Nephron (organoid): Measurements from ENCODE around the gene ARRB1.

Experiments used
- H3K27ac Mint-ChIP-seq, 3 experiments: 2 replicates each; pipeline ENCODE4 v1.8.0; 2020; ENCODE audit warnings: mixed read lengths in 3 of 3, mild to moderate bottlenecking in 2 of 3, moderate library complexity in 1 of 3
- H3K27me3 Mint-ChIP-seq: 2 replicates; pipeline ENCODE4 v1.8.0; 2021; ENCODE audit warnings: low read depth, mild to moderate bottlenecking, moderate library complexity, mixed read lengths
- H3K36me3 Mint-ChIP-seq: 2 replicates; pipeline ENCODE4 v1.8.0; 2020; ENCODE audit warnings: low read depth, mixed read lengths
- H3K4me1 Mint-ChIP-seq: 2 replicates; pipeline ENCODE4 v1.8.0; 2020; ENCODE audit warnings: mixed read lengths
- H3K4me3 Mint-ChIP-seq, 3 experiments: 2 replicates each; pipeline ENCODE4 v1.8.0; 2020; ENCODE audit warnings: mild to moderate bottlenecking in 3 of 3, mixed read lengths in 3 of 3, moderate library complexity in 2 of 3
- H3K9me3 Mint-ChIP-seq: 2 replicates; pipeline ENCODE4 v1.8.0; 2020; ENCODE audit warnings: mixed read lengths
- TF ChIP-seq, protein P1 (sequence below), 3 experiments: fragments of 200-600 bp; sonication (generic); IDR thresholded peaks; one replicate each; pipeline ENCODE4 v1.5.0; 2021; ENCODE audit warnings: antibody characterized with exemption in 3 of 3; ENCODE audit not compliant: unreplicated experiment in 3 of 3

ARRB1 gene

DNA sequence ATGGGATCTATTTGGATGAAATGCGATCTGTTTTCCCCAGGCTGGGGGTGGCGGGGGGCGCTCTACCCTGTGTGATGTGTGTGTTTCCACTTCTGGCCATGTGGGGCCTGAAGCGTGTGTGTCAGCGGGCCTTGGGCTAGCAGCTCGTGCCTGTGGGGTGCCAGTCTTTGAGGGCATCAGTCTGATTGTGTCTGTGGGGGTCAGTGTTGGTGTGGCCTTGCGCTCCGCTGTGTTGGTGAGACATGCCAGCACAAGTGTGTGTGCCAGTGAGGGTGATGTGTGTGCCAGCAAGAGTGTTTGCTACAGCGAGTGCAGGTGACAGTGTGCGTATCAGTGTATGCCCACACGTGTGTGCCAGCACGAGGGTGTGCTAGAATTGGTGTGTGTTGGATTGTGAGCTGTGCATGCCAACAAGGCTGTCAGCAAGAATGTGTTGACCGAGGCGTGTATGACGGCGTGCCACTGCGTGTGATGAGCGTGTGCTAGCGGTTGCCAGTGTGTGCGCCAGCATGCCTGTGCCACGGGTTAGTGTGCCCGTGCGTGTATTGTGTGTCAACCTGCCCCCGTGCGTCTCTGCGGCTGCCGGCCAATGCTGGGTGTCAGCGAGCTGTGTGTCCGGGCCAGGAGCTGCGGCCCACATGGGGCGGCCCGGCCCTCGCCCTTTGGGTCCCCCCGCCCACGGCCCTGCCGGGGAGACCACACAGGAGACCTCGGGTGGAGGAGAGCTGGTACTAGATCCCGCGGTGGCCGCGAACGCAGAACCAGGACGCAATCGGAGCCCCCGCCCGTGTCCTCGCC is 519 bp downstream of the ARRB1 start:
- peaks cover 14% of the 10 kb centered on the region for H3K27me3 Mint-ChIP-seq

DNA sequence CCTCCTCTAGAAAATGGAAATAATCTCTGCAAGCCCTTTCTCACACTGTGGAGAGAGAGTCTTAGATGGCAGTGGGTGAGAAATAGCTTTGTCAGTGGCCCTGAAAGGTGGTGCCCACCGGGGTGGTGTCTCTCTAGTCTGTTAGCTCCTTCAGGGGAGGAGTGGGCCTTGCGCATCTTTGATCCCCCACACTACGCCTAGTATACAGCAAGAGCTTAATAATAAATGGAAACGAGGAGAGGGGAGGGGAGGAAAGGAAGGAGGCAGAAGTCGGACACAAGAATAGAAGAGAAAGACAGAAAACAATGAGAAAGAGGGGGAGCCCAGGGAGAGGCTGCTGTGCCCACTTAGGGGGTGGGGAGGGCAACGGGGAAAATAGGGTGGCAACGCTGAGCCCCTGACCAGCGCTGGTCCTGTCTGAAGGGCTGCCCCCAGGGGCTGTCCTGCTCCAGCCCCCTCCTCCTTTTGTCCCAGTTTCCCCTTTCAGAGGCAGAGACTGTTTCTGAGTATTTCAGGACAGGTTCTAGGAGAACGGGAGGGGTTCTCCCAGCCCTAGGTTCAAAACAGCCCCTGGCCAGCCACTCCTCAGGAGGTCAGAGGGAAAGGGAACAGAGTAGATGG is 1.2 kb downstream of the ARRB1 start:
- peaks cover 55% of the 10 kb centered on the region for H3K4me1 Mint-ChIP-seq
- peaks cover 14% of the 10 kb centered on the region for H3K27me3 Mint-ChIP-seq
- H3K9me3 Mint-ChIP-seq = no peaks in the 10 kb centered on the region
- no peaks in the 10 kb centered on the region for H3K36me3 Mint-ChIP-seq
- TF ChIP-seq, protein P1, sequence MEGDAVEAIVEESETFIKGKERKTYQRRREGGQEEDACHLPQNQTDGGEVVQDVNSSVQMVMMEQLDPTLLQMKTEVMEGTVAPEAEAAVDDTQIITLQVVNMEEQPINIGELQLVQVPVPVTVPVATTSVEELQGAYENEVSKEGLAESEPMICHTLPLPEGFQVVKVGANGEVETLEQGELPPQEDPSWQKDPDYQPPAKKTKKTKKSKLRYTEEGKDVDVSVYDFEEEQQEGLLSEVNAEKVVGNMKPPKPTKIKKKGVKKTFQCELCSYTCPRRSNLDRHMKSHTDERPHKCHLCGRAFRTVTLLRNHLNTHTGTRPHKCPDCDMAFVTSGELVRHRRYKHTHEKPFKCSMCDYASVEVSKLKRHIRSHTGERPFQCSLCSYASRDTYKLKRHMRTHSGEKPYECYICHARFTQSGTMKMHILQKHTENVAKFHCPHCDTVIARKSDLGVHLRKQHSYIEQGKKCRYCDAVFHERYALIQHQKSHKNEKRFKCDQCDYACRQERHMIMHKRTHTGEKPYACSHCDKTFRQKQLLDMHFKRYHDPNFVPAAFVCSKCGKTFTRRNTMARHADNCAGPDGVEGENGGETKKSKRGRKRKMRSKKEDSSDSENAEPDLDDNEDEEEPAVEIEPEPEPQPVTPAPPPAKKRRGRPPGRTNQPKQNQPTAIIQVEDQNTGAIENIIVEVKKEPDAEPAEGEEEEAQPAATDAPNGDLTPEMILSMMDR (IDR thresholded peaks at IDR 0.05; ENCODE audit: unreplicated experiment in 3 of 3) = no peak
- peak overlapping the region; percentile 91 to 92 (median 91) for H3K27ac Mint-ChIP-seq
- H3K4me3 Mint-ChIP-seq = peak overlapping the region; percentile 87 to 95 (median 93)

More for the DNA sequence above, 519 bp downstream of the ARRB1 start:
- H3K4me1 Mint-ChIP-seq = peaks cover 54% of the 10 kb centered on the region
- H3K27ac Mint-ChIP-seq = peak overlapping the region; percentile 91 to 92 (median 91)
- no peaks in the 10 kb centered on the region for H3K9me3 Mint-ChIP-seq
- TF ChIP-seq, protein P1 (IDR thresholded peaks at IDR 0.05; ENCODE audit: unreplicated experiment in 3 of 3) = no peak
- H3K36me3 Mint-ChIP-seq = no peaks in the 10 kb centered on the region
- H3K4me3 Mint-ChIP-seq = peak overlapping the region; percentile 87 to 95 (median 93)

DNA sequence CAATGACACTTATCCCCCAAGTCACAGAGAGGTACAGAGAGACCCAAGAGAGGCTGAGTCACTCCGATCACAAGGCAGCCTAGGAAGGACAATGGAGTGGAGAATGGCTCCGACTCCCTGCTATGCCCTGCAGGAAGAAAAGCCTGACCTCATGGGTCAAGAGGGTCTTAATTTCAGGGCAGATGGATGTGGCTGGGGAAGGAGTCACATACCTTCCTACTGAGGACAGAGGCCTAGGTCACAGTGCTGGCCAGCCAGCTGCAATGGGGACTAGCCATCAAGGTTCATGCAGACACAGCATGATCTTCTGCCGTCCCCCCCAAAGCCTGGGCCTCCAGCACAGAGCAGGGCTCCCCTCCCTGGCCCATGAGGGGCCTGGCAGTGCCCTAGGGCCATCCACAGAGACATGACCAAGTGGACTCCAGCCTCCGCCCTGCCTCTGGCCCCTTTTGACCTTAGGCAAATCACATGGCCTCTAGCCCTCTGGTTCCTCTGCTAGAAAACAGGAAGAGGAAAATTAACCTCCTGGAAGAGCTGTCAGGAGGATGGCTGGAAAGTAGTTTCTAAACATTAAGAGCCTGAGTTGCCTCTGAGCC is 1.8 kb downstream of the ARRB1 start:
- H3K4me1 Mint-ChIP-seq = peaks cover 55% of the 10 kb centered on the region
- no peaks in the 10 kb centered on the region for H3K9me3 Mint-ChIP-seq
- TF ChIP-seq, protein P1 (IDR thresholded peaks at IDR 0.05; ENCODE audit: unreplicated experiment in 3 of 3) = no peak
- peak overlapping the region; percentile 87 to 95 (median 93) for H3K4me3 Mint-ChIP-seq
- H3K27me3 Mint-ChIP-seq = peaks cover 11% of the 10 kb centered on the region
- peak overlapping the region; percentile 91 to 92 (median 91) for H3K27ac Mint-ChIP-seq
- H3K36me3 Mint-ChIP-seq = no peaks in the 10 kb centered on the region

GRCh38 chr11:75347781-75348566 is 3.5 kb downstream of the ARRB1 start:
- H3K4me3 Mint-ChIP-seq = peak overlapping the region in 2 of 3 experiments; percentile 18 to 35
- TF ChIP-seq, protein P1 (IDR thresholded peaks at IDR 0.05; ENCODE audit: unreplicated experiment in 3 of 3) = no peak
- H3K27me3 Mint-ChIP-seq = peaks cover 10% of the 10 kb centered on the region
- no peaks in the 10 kb centered on the region for H3K36me3 Mint-ChIP-seq
- H3K4me1 Mint-ChIP-seq = peaks cover 62% of the 10 kb centered on the region
- no peaks in the 10 kb centered on the region for H3K9me3 Mint-ChIP-seq
- peak overlapping the region; percentile 56 to 92 (median 91) for H3K27ac Mint-ChIP-seq

GRCh38 chr11:75346912-75347647 is 4.4 kb downstream of the ARRB1 start:
- H3K27ac Mint-ChIP-seq = peak overlapping the region; percentile 33 to 92 (median 91)
- no peaks in the 10 kb centered on the region for H3K9me3 Mint-ChIP-seq
- no peaks in the 10 kb centered on the region for H3K36me3 Mint-ChIP-seq
- peaks cover 6% of the 10 kb centered on the region for H3K27me3 Mint-ChIP-seq
- TF ChIP-seq, protein P1 (IDR thresholded peaks at IDR 0.05; ENCODE audit: unreplicated experiment in 3 of 3) = no peak
- peaks cover 64% of the 10 kb centered on the region for H3K4me1 Mint-ChIP-seq
- H3K4me3 Mint-ChIP-seq = no peak overlapping the region
